ENCODE results near the gene RXFP1.

- no peak for TF ChIP-seq EP300 (IDR thresholded peaks at IDR 0.05; ENCODE audit: borderline replicate concordance in 1 of 2, low read depth in 1 of 2, low read length in 1 of 2)
- TF ChIP-seq RXRA (IDR thresholded peaks at IDR 0.05; ENCODE audit: borderline replicate concordance, low read depth): no peak
- TF ChIP-seq, protein P1, sequence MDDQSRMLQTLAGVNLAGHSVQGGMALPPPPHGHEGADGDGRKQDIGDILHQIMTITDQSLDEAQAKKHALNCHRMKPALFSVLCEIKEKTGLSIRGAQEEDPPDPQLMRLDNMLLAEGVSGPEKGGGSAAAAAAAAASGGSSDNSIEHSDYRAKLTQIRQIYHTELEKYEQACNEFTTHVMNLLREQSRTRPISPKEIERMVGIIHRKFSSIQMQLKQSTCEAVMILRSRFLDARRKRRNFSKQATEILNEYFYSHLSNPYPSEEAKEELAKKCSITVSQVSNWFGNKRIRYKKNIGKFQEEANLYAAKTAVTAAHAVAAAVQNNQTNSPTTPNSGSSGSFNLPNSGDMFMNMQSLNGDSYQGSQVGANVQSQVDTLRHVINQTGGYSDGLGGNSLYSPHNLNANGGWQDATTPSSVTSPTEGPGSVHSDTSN (IDR thresholded peaks at IDR 0.05): no peak
- TF ChIP-seq CTCF (IDR thresholded peaks at IDR 0.05): no peak
Observed at GRCh38 chr4:158688813-158689212, 167.1 kb downstream of the RXFP1 start.

Data from SK-N-SH (cell line).